HL-60 (cell line): ENCODE results near the gene BTG1.

Source experiments
- DNase-seq, 2 experiments: peaks; one replicate each; pipeline ENCODE4 v3.0.0-alpha.2; 2010 to 2020; ENCODE audit warnings: low read depth in 1 of 2, low spot score in 1 of 2
- H3K27ac ChIP-seq: fragments of 250-450 bp; sonication (Bioruptor Pico); replicated peaks from 2 replicates; pipeline ENCODE4 v1.5.1; 2020; ENCODE audit warnings: mild to moderate bottlenecking, moderate library complexity
- H3K27me3 ChIP-seq: fragments of 250-450 bp; sonication (Bioruptor Pico); 2 replicates; pipeline ENCODE4 v1.5.1; 2021; ENCODE audit warnings: mild to moderate bottlenecking, moderate library complexity; ENCODE audit not compliant: insufficient read depth, poor library complexity, severe bottlenecking
- H3K4me3 ChIP-seq: replicated peaks from 2 replicates; pipeline ENCODE4 v1.5.1; 2011; ENCODE audit warnings: mild to moderate bottlenecking, control low read depth, low read length; ENCODE audit not compliant: insufficient read depth
- GABPA ChIP-seq: IDR thresholded peaks from 2 replicates; pipeline ENCODE4 v1.6.1; 2012; ENCODE audit warnings: low read depth
- POLR2AphosphoS5 ChIP-seq: IDR thresholded peaks from 2 replicates; pipeline ENCODE4 v1.6.1; 2012; ENCODE audit warnings: low read depth
- SPI1 ChIP-seq: IDR thresholded peaks from 2 replicates; pipeline ENCODE4 v1.6.1; 2012; ENCODE audit warnings: low read depth, mild to moderate bottlenecking, borderline replicate concordance
- TF ChIP-seq, protein P1 (sequence below): IDR thresholded peaks from 2 replicates; pipeline ENCODE4 v1.6.1; 2012; ENCODE audit warnings: low read depth; ENCODE audit not compliant: insufficient replicate concordance
- TF ChIP-seq, protein P2 (sequence below): IDR thresholded peaks from one replicate; pipeline ENCODE4 v1.5.1; 2011; ENCODE audit warnings: low read length, control low read depth, inconsistent platforms; ENCODE audit not compliant: insufficient read depth

Gene BTG1

DNA sequence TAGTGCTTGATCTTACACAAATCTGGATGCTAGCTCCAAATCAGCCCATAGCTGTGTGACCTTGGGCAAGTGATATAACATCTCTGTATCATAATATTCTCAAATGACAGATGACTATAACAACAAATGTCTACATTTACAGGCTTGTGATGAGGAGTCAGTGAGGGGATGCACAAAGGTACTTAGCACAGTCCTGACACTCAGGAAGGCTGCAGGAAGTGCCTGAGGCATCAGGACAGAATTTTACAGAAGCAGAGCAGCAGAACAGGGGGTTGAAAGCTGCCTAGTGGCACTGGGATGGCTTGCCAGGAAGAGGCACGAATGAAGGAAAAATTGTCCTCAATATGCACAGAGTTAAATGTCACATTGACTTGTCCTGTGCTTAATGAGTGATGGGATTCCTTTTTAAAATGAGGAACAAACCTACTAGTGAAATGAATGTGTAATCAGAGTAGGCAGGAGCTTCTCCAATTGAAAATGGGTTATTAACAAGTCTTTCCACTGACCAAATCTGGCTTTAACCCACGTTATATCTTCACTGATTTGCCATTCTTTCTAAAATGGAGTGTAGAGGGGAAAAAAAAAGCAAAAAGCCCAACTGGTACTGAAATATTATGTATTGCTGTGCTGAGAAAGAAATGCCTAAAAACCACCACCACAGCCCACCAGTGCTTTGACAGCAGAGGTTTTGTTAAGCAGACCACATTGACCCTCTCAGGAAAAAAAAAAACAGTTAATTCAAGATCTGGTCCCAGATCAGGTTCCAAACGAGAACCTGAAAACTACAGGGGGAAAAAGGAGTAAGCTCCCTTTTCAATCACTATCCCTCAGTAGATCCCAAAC, 11.6 kb downstream of the BTG1 start:
- no peak for DNase-seq
- peak overlapping the region; percentile 1; the same call in 1 of the 2 replicates for H3K27ac ChIP-seq
- TF ChIP-seq, protein P1, sequence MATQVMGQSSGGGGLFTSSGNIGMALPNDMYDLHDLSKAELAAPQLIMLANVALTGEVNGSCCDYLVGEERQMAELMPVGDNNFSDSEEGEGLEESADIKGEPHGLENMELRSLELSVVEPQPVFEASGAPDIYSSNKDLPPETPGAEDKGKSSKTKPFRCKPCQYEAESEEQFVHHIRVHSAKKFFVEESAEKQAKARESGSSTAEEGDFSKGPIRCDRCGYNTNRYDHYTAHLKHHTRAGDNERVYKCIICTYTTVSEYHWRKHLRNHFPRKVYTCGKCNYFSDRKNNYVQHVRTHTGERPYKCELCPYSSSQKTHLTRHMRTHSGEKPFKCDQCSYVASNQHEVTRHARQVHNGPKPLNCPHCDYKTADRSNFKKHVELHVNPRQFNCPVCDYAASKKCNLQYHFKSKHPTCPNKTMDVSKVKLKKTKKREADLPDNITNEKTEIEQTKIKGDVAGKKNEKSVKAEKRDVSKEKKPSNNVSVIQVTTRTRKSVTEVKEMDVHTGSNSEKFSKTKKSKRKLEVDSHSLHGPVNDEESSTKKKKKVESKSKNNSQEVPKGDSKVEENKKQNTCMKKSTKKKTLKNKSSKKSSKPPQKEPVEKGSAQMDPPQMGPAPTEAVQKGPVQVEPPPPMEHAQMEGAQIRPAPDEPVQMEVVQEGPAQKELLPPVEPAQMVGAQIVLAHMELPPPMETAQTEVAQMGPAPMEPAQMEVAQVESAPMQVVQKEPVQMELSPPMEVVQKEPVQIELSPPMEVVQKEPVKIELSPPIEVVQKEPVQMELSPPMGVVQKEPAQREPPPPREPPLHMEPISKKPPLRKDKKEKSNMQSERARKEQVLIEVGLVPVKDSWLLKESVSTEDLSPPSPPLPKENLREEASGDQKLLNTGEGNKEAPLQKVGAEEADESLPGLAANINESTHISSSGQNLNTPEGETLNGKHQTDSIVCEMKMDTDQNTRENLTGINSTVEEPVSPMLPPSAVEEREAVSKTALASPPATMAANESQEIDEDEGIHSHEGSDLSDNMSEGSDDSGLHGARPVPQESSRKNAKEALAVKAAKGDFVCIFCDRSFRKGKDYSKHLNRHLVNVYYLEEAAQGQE: no peak
- TF ChIP-seq, protein P2, sequence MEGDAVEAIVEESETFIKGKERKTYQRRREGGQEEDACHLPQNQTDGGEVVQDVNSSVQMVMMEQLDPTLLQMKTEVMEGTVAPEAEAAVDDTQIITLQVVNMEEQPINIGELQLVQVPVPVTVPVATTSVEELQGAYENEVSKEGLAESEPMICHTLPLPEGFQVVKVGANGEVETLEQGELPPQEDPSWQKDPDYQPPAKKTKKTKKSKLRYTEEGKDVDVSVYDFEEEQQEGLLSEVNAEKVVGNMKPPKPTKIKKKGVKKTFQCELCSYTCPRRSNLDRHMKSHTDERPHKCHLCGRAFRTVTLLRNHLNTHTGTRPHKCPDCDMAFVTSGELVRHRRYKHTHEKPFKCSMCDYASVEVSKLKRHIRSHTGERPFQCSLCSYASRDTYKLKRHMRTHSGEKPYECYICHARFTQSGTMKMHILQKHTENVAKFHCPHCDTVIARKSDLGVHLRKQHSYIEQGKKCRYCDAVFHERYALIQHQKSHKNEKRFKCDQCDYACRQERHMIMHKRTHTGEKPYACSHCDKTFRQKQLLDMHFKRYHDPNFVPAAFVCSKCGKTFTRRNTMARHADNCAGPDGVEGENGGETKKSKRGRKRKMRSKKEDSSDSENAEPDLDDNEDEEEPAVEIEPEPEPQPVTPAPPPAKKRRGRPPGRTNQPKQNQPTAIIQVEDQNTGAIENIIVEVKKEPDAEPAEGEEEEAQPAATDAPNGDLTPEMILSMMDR: no peak
- TF ChIP-seq GABPA: no peak
- TF ChIP-seq POLR2AphosphoS5: no peak
- TF ChIP-seq SPI1: no peak
- no peaks in the 10 kb centered on the region for H3K27me3 ChIP-seq
- H3K4me3 ChIP-seq: no peak overlapping the region

DNA sequence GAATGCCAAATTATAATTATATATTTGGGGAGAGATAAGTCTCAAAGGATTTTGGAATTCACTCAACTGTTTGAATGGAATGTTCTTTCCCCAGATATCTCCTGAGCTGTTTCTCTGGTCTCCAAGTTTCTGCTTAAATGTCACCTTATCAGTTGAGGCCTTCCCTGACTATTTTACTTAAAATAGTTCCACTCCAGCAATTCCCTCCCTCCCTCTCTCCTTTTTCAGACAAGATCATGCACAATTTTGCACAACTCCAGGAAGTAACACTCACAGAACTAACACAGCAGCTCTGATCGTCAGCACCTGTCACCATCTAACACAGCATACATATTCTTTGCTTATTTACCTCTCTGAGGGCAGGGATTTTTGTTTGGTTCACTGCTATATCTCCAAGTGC, 12.5 kb downstream of the BTG1 start:
- H3K27ac ChIP-seq: 0 out of 2 replicates have a peak overlapping the region, but pooled peaks have one; percentile 1

DNA sequence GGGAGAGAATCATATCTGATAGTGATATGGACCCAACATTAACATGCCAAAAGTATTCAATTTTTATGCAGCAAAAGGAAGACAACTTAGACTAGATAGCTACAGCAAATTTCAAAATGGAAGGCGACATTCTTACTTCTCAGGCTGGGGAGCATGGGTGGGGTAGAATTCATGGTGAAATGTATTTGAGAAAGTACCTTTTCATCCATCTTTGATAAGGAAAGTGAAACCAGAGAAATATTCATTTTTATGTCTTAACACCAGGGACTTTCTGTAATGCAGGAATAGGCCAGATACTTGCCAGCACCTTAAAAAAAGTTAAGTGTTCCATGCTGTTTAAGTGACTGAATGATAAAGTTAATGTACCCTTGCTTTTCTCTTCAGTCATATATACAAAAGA, 13.4 kb downstream of the BTG1 start:
- TF ChIP-seq, protein P2: no peak
- TF ChIP-seq, protein P1: no peak
- TF ChIP-seq SPI1: no peak
- TF ChIP-seq POLR2AphosphoS5: no peak
- no peak for TF ChIP-seq GABPA
- no peaks in the 10 kb centered on the region for H3K27me3 ChIP-seq
- no peak overlapping the region for H3K4me3 ChIP-seq
- 0 out of 2 replicates have a peak overlapping the region, but pooled peaks have one; percentile 2 for H3K27ac ChIP-seq
- no peak for DNase-seq

More for the DNA sequence above, 12.5 kb downstream of the BTG1 start:
- no peak for DNase-seq
- TF ChIP-seq SPI1: no peak
- no peak for TF ChIP-seq POLR2AphosphoS5
- TF ChIP-seq, protein P2: no peak
- TF ChIP-seq GABPA: no peak
- TF ChIP-seq, protein P1: no peak
- no peak overlapping the region for H3K4me3 ChIP-seq
- no peaks in the 10 kb centered on the region for H3K27me3 ChIP-seq
